ENCODE results near the gene NFATC3. TPM values are rescaled to one million over a fixed set of nuclear protein-coding genes. Genes with fewer than 3 reads are reported as not detected.

The NFATC3 gene
- total RNA-seq, 1 donor from 2014 or later = 29.2 TPM

DNA sequence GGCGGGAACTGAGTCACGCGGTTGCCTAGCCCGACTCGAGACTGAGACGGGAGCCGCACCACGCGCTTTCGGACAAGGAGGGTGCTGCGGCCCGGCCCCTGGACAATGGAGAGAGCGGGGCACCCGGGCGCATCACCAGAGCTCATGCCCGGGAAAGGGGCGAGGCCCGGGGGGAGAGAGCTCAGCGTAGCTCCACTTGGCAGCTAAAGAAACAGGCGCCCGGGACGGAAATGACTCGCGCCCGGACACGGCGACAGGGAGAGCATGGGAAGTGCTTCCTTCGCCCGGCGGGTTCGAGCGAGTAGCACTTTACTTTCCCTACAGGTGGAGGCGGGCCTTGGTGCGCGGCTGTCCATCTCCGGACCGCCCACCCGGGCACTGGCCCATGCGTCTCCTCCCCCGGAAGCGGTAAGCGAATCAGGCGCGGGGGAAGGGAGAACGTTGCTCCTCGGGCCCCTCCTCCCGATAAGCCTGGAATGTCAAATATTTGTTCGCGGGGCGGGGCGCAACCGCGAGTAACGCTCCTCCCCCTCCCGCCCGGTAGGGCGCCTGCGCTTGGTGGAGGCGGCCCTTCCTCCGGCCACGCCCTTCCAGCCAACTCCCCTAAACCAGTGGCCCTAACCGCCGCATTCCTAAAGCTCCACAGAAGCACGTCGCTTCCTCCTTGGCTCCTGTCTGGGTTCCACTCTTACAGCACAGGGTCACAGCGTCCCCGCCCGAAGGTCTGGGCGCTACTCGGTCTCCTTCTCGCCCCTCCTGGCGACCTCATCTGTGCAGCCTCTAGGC is 152.3 kb downstream of the NFATC3 start:
- peak overlapping the region; percentile 76 to 93 (median 92) for H3K9ac ChIP-seq (ENCODE audit: low read depth in 1 of 3, low read length in 3 of 3)
- peaks cover 0 to under 1% (median 0%) of the 10 kb centered on the region in 3 donors for H3K36me3 ChIP-seq (ENCODE audit: control insufficient read depth in 3 of 3, insufficient read depth in 3 of 3, low read length in 3 of 3)
- no peaks in the 10 kb centered on the region for H3K27me3 ChIP-seq (ENCODE audit: control insufficient read depth in 3 of 3, insufficient read depth in 3 of 3, low read length in 3 of 3)
- peaks cover 18 to 23% (median 20%) of the 10 kb centered on the region in 3 donors for H3K4me1 ChIP-seq (ENCODE audit: control insufficient read depth in 3 of 3, insufficient read depth in 3 of 3, low read length in 3 of 3)
- H3K9me3 ChIP-seq (ENCODE audit: control insufficient read depth in 3 of 3, low read length in 3 of 3) = no peaks in the 10 kb centered on the region
- peak overlapping the region; percentile 74 to 87 (median 86) for H3K4me3 ChIP-seq (ENCODE audit: low read length in 3 of 3)
- peak overlapping the region; percentile 74 for H3K27ac ChIP-seq (ENCODE audit: low read depth, low read length)

DNA sequence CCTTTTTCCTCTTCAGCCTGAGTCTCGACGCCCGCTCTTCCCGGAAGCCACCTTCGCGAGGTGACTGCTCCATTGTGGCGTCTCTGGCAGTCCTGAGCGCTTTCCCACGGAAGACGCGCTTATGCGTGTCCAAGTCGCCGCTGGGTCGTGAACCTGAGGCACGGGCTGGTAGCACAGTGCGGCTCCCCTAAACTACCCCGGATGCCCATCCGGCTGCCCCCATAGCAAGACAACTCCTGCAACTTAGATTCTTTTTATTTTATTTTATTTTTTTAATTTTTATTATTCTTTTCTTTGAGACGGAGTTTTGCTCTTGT is 152.8 kb downstream of the NFATC3 start:
- no peaks in the 10 kb centered on the region for H3K9me3 ChIP-seq (ENCODE audit: control insufficient read depth in 3 of 3, low read length in 3 of 3)
- H3K27me3 ChIP-seq (ENCODE audit: control insufficient read depth in 3 of 3, insufficient read depth in 3 of 3, low read length in 3 of 3) = no peaks in the 10 kb centered on the region
- peaks cover 18 to 23% (median 23%) of the 10 kb centered on the region in 3 donors for H3K4me1 ChIP-seq (ENCODE audit: control insufficient read depth in 3 of 3, insufficient read depth in 3 of 3, low read length in 3 of 3)
- peak overlapping the region; percentile 74 for H3K27ac ChIP-seq (ENCODE audit: low read depth, low read length)
- no peaks in the 10 kb centered on the region for H3K36me3 ChIP-seq (ENCODE audit: control insufficient read depth in 3 of 3, insufficient read depth in 3 of 3, low read length in 3 of 3)
- peak overlapping the region; percentile 74 to 87 (median 86) for H3K4me3 ChIP-seq (ENCODE audit: low read length in 3 of 3)
- H3K9ac ChIP-seq (ENCODE audit: low read depth in 1 of 3, low read length in 3 of 3) = peak overlapping the region; percentile 76 to 93 (median 92)

DNA sequence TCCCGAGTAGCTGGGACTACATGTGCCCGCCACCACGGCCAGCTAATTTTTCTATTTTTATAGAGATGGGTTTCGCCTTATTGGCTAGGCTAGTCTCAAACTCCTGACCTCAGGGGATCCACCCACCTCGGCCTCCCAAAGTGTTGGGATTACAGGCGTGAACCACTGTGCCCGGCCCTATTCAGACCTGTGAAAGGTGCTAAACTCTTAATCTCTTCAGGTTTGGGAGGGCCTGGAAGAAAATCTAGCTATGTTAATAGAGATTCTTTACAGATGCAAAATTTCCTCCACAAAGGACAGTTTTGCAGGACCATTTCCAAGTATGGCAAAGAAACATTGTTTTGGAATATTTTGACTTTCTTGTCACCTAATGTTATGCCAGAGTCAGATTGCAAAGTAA is 156.9 kb downstream of the NFATC3 start:
- Histone ChIP-seq H3K27me3 (ENCODE audit: control insufficient read depth in 3 of 3, insufficient read depth in 3 of 3, low read length in 3 of 3) (no peaks in the 10 kb centered on the region), H3K4me1 (ENCODE audit: control insufficient read depth in 3 of 3, insufficient read depth in 3 of 3, low read length in 3 of 3) (peaks cover 27 to 42% (median 34%) of the 10 kb centered on the region in 3 donors), H3K9me3 (ENCODE audit: control insufficient read depth in 3 of 3, low read length in 3 of 3) (no peaks in the 10 kb centered on the region), H3K9ac (ENCODE audit: low read depth in 1 of 3, low read length in 3 of 3) (no peak overlapping the region), H3K27ac (ENCODE audit: low read depth, low read length) (no peak overlapping the region), H3K36me3 (ENCODE audit: control insufficient read depth in 3 of 3, insufficient read depth in 3 of 3, low read length in 3 of 3) (peaks cover 0 to 2% (median 0%) of the 10 kb centered on the region in 3 donors), H3K4me3 (ENCODE audit: low read length in 3 of 3) (no peak overlapping the region)

DNA sequence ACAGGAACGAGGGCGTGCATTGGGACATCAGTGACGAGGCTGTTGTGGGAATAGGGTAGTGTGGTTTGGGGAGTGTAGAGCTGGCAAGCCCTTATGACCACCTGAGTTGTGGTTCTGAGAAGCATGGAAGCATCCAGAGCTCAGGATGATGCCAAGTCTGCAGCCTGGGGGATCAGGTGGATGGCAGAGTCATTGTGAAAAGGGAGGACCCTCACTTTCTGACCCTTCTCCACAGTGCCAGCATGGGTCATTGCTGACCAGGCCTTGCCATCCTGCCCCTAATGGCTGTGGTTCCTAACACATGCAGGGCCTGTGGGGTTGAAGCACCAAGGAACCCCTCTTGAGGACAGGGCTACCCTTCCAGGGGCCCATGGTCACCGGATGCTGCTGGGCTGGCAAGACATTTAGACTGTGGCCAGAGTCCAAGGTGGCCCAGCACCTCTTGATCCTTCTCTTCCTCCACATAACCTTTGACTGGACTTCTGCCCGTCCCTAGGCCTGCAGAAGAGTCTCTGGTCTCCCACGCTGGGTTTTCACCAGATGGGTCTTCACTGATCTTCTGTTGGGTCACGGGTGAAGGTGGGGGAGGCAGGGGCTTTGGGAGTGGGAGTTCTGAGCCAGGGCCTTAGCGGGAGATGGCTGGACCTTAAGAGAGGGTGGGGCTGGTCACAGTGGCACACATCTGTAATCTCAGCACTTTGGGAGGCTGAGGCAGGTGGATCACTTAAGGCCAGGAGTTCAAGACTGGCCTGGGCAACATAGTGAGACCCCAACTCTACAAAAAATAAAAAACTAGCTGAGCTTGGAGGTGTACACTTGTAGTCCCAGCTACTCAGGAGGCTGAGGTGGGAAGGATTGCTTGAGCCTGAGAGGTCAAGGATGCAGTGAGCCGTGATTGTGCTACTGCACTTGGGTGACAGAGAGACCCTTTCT is 158.0 kb downstream of the NFATC3 start:
- Histone ChIP-seq H3K27ac (ENCODE audit: low read depth, low read length) (no peak overlapping the region), H3K4me3 (ENCODE audit: low read length in 3 of 3) (no peak overlapping the region), H3K27me3 (ENCODE audit: control insufficient read depth in 3 of 3, insufficient read depth in 3 of 3, low read length in 3 of 3) (no peaks in the 10 kb centered on the region), H3K9me3 (ENCODE audit: control insufficient read depth in 3 of 3, low read length in 3 of 3) (no peaks in the 10 kb centered on the region), H3K4me1 (ENCODE audit: control insufficient read depth in 3 of 3, insufficient read depth in 3 of 3, low read length in 3 of 3) (peaks cover 34 to 47% (median 40%) of the 10 kb centered on the region in 3 donors), H3K9ac (ENCODE audit: low read depth in 1 of 3, low read length in 3 of 3) (no peak overlapping the region), H3K36me3 (ENCODE audit: control insufficient read depth in 3 of 3, insufficient read depth in 3 of 3, low read length in 3 of 3) (peaks cover 0 to 2% (median 0%) of the 10 kb centered on the region in 3 donors)

DNA sequence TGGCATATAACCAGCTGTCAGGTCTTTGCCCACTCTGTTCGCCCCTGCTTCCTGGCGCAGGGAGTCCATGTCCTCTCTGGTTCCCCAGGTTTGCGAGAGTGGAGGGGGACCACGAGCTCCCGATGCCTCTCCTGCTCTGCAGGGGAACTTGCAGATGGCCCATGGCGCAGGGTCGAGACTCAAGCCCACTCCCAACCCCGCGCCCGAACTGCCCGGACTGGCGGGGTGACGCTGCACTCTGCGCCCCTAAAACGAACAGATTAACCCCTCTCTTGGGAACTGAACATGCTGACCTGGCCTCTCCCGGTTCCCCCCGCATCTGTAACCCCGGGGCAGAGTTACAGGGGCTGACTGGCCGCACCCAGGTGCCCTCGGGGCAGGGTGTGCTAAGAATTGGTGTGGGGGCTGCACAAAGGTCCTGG is 159.3 kb downstream of the NFATC3 start:
- peak overlapping the region; percentile 97 to 99 (median 99) for H3K4me3 ChIP-seq (ENCODE audit: low read length in 3 of 3)
- no peaks in the 10 kb centered on the region for H3K27me3 ChIP-seq (ENCODE audit: control insufficient read depth in 3 of 3, insufficient read depth in 3 of 3, low read length in 3 of 3)
- H3K36me3 ChIP-seq (ENCODE audit: control insufficient read depth in 3 of 3, insufficient read depth in 3 of 3, low read length in 3 of 3) = peaks cover 0 to 8% (median 6%) of the 10 kb centered on the region in 3 donors
- H3K9me3 ChIP-seq (ENCODE audit: control insufficient read depth in 3 of 3, low read length in 3 of 3) = no peaks in the 10 kb centered on the region
- peaks cover 47 to 60% (median 53%) of the 10 kb centered on the region in 3 donors for H3K4me1 ChIP-seq (ENCODE audit: control insufficient read depth in 3 of 3, insufficient read depth in 3 of 3, low read length in 3 of 3)
- H3K27ac ChIP-seq (ENCODE audit: low read depth, low read length) = peak overlapping the region; percentile 100
- peak overlapping the region; percentile 89 to 99 (median 95) for H3K9ac ChIP-seq (ENCODE audit: low read depth in 1 of 3, low read length in 3 of 3)

DNA sequence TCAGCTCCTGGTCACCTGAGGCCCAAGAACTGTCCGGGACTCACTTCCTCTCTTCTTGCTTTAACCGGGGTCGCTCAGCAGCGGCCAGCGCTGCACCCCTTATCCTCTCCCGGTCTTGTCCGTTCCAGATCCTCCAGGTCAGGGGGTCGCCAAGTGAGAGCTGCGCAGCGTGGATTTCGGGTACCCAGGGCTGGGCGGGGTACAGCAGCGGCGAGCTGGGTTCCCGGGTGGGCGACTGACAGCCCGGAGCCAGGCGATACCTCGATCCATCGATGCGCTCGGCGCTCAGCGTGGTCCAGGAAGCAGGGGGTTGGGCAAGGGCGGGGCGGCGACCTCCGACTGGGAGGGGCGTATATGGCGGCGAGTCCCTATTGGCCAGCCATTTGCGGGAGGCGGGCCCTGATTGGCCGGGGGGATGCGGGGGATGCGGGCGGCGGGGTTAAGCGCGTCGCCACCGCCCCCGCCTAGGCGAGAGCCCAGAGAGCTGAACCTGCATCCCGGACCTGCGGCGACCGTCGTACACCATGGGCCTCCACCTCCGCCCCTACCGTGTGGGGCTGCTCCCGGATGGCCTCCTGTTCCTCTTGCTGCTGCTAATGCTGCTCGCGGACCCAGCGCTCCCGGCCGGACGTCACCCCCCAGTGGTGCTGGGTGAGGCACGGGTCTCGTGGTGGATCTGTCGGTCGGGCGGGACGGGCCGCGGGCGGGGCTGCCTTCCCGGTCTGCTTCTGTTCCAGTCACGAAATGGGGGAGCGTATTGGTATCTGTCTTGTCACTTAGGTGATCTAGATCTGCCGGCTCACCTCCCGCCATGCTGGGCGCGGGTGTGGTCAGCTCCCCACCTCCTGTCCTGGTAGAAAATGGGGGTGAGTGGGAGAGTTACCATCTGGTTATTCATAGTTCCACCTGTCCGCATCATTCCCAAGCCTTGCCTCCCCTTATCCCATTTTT is 160.0 kb downstream of the NFATC3 start, which contains the start of gene PLA2G15:
Gene PLA2G15, plus strand, starts transcription at position 471 of the 951 bp plus-strand sequence. Its CDS starts 54 bp downstream, at position 525.
- peaks cover 0 to 12% (median 6%) of the 10 kb centered on the region in 3 donors for H3K36me3 ChIP-seq (ENCODE audit: control insufficient read depth in 3 of 3, insufficient read depth in 3 of 3, low read length in 3 of 3)
- peaks cover 51 to 60% (median 52%) of the 10 kb centered on the region in 3 donors for H3K4me1 ChIP-seq (ENCODE audit: control insufficient read depth in 3 of 3, insufficient read depth in 3 of 3, low read length in 3 of 3)
- H3K4me3 ChIP-seq (ENCODE audit: low read length in 3 of 3) = peak within 1 kb of the TSS; percentile 97 to 99 (median 99)
- H3K27ac ChIP-seq (ENCODE audit: low read depth, low read length) = peak within 1 kb of the TSS; percentile 100
- no peaks in the 10 kb centered on the region for H3K9me3 ChIP-seq (ENCODE audit: control insufficient read depth in 3 of 3, low read length in 3 of 3)
- no peaks in the 10 kb centered on the region for H3K27me3 ChIP-seq (ENCODE audit: control insufficient read depth in 3 of 3, insufficient read depth in 3 of 3, low read length in 3 of 3)
- peak within 1 kb of the TSS; percentile 89 to 99 (median 95) for H3K9ac ChIP-seq (ENCODE audit: low read depth in 1 of 3, low read length in 3 of 3)

DNA sequence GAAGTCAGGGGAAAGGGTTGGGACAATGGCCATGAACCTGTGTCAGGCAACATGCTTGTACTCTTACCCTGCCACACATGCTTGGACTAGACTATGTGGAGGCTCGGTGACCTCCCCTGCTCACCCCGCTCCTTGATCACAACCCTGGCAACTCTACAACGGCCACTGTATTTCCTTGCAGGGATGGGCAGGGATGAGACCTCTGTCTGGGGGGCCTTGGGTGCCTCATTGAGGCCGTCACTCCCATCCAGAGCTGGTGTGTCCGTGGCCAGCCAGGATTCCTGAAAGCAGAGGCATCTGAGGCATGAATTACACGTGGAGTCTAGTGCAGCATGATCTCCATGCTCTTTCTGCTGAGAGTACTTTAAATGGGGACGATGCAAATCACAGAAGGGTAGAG is 161.0 kb downstream of the NFATC3 start:
- peak overlapping the region; percentile 73 to 91 (median 89) for H3K9ac ChIP-seq (ENCODE audit: low read depth in 1 of 3, low read length in 3 of 3)
- H3K27me3 ChIP-seq (ENCODE audit: control insufficient read depth in 3 of 3, insufficient read depth in 3 of 3, low read length in 3 of 3) = no peaks in the 10 kb centered on the region
- H3K9me3 ChIP-seq (ENCODE audit: control insufficient read depth in 3 of 3, low read length in 3 of 3) = no peaks in the 10 kb centered on the region
- H3K4me3 ChIP-seq (ENCODE audit: low read length in 3 of 3) = peak overlapping the region; percentile 95 to 99 (median 99)
- H3K36me3 ChIP-seq (ENCODE audit: control insufficient read depth in 3 of 3, insufficient read depth in 3 of 3, low read length in 3 of 3) = peaks cover 2 to 17% (median 12%) of the 10 kb centered on the region in 3 donors
- peak overlapping the region; percentile 100 for H3K27ac ChIP-seq (ENCODE audit: low read depth, low read length)
- H3K4me1 ChIP-seq (ENCODE audit: control insufficient read depth in 3 of 3, insufficient read depth in 3 of 3, low read length in 3 of 3) = peaks cover 51 to 67% (median 57%) of the 10 kb centered on the region in 3 donors

DNA sequence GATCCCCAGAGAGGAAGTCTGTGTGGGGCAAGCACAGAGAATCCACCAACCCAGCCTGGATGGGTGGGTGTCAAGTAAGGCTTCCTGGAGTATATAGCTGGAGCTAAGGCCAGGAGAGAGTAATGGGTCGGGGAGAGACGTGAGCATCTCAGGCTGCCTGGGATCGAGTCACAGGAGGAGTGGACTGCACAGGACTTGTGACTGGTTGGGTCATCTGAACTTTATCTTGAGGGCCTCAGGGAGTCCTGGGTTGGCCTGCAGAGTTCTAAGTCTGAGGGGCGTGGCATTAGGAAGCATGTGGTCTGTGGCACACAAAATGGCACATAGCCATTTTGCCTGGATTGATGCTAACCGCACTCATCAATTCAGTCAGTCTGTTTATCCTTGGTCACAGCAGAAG is 161.5 kb downstream of the NFATC3 start:
- Histone ChIP-seq H3K9me3 (ENCODE audit: control insufficient read depth in 3 of 3, low read length in 3 of 3) (no peaks in the 10 kb centered on the region), H3K27ac (ENCODE audit: low read depth, low read length) (peak overlapping the region; percentile 100), H3K27me3 (ENCODE audit: control insufficient read depth in 3 of 3, insufficient read depth in 3 of 3, low read length in 3 of 3) (no peaks in the 10 kb centered on the region), H3K4me1 (ENCODE audit: control insufficient read depth in 3 of 3, insufficient read depth in 3 of 3, low read length in 3 of 3) (peaks cover 51 to 71% (median 62%) of the 10 kb centered on the region in 3 donors), H3K4me3 (ENCODE audit: low read length in 3 of 3) (peak overlapping the region; percentile 95 to 99 (median 99)), H3K36me3 (ENCODE audit: control insufficient read depth in 3 of 3, insufficient read depth in 3 of 3, low read length in 3 of 3) (peaks cover 4 to 18% (median 14%) of the 10 kb centered on the region in 3 donors), H3K9ac (ENCODE audit: low read depth in 1 of 3, low read length in 3 of 3) (peak overlapping the region; percentile 73 to 91 (median 89))

DNA sequence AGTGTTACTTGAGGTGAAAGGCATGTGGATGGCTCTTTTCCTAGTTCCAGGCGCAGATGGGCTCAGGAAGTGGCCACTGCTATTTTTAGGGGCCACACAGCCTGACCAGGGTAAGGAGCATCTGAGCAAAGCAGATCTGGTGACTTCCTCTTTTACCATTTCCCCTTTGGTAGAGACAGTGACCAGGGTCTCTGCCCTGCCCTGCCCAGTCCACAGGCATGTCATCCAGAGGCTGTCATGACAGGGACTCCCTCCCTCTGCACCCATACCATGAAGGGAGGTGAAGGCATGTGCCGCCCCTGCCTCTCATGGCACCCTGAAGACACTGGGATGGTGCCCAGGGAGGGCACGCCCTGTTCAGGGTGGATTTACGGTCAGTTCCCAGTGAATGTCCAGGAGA is 162.2 kb downstream of the NFATC3 start:
- peak overlapping the region; percentile 61 to 91 (median 89) for H3K9ac ChIP-seq (ENCODE audit: low read depth in 1 of 3, low read length in 3 of 3)
- H3K27me3 ChIP-seq (ENCODE audit: control insufficient read depth in 3 of 3, insufficient read depth in 3 of 3, low read length in 3 of 3) = no peaks in the 10 kb centered on the region
- H3K36me3 ChIP-seq (ENCODE audit: control insufficient read depth in 3 of 3, insufficient read depth in 3 of 3, low read length in 3 of 3) = peaks cover 4 to 18% (median 16%) of the 10 kb centered on the region in 3 donors
- H3K9me3 ChIP-seq (ENCODE audit: control insufficient read depth in 3 of 3, low read length in 3 of 3) = no peaks in the 10 kb centered on the region
- peaks cover 56 to 76% (median 69%) of the 10 kb centered on the region in 3 donors for H3K4me1 ChIP-seq (ENCODE audit: control insufficient read depth in 3 of 3, insufficient read depth in 3 of 3, low read length in 3 of 3)
- H3K27ac ChIP-seq (ENCODE audit: low read depth, low read length) = peak overlapping the region; percentile 100
- H3K4me3 ChIP-seq (ENCODE audit: low read length in 3 of 3) = peak overlapping the region; percentile 95 to 99 (median 99)
